ENCODE data around the gene TBL2. TPM values are rescaled to one million over a fixed set of nuclear protein-coding genes. Genes with fewer than 3 reads are reported as not detected.

TBL2 gene
- total and polyA plus RNA-seq, 2 experiments from 2014 or later, result 6.9 to 27.8 TPM

DNA sequence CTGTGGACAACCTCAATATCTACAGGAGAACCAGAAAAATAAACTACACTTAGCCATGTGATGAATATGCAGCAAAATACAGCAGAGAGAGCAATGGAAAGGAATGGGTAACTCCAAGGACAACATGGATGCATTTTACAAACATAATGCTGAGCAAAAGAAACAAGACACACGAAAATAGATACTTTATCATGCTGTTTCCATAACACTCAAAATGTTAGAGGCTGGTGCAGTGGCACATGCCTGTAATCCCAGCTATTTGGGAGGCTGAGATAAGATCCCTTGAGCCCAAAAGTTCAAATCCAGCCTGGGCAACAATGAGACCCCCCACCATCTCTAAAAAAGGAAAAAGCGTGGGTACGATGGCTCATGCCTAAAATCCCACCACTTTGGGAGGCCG is 29.2 kb downstream of the TBL2 start:
- Histone ChIP-seq H3K4me3 (no peak overlapping the region), H3K27ac (ENCODE audit: low read depth) (0 out of 2 replicates have a peak overlapping the region, but pooled peaks have one; percentile 66), H3K27me3 (ENCODE audit: insufficient read depth) (no peaks in the 10 kb centered on the region), H3K9me2 (ENCODE audit: insufficient read depth) (no peaks in the 10 kb centered on the region), H2AFZ (no peak overlapping the region), H3K4me1 (ENCODE audit: insufficient read depth) (no peaks in the 10 kb centered on the region), H3K4me2 (no peak overlapping the region), H3K79me2 (replicated peaks; ENCODE audit: insufficient read depth) (peaks cover 39% of the 10 kb centered on the region), H3F3A (replicated peaks; ENCODE audit: low read depth) (no peaks in the 10 kb centered on the region), H3K36me3 (ENCODE audit: insufficient read depth) (peaks cover 7% of the 10 kb centered on the region; the same call in 1 of the 2 replicates), H4K20me1 (replicated peaks; ENCODE audit: insufficient read depth) (peaks cover 6% of the 10 kb centered on the region)
- Mint-ChIP-seq H3K9me3 (no peaks in the 10 kb centered on the region), H3K4me1 (no peaks in the 10 kb centered on the region), H3K4me3 (no peak overlapping the region), H3K27me3 (ENCODE audit: insufficient read depth, low read depth, poor library complexity) (peaks cover 4% of the 10 kb centered on the region), H3K27ac (no peak overlapping the region), H3K36me3 (ENCODE audit: low read depth) (peaks cover 32% of the 10 kb centered on the region)
- no peak for ATAC-seq
- TF ChIP-seq EZH2phosphoT487 (IDR thresholded peaks at IDR 0.05; ENCODE audit: unreplicated experiment) (no peak), ETS1 (IDR thresholded peaks at IDR 0.05) (no peak), CREB1 (CRISPR knock-in tag; IDR thresholded peaks at IDR 0.05; ENCODE audit: low read depth) (no peak), EZH2 (IDR thresholded peaks at IDR 0.05; ENCODE audit: low read depth, unreplicated experiment) (no peak), ZNF114 (CRISPR knock-in tag; IDR thresholded peaks at IDR 0.05) (no peak), NANOG (IDR thresholded peaks at IDR 0.05; ENCODE audit: borderline replicate concordance) (no peak)
- TF ChIP-seq, protein P1, sequence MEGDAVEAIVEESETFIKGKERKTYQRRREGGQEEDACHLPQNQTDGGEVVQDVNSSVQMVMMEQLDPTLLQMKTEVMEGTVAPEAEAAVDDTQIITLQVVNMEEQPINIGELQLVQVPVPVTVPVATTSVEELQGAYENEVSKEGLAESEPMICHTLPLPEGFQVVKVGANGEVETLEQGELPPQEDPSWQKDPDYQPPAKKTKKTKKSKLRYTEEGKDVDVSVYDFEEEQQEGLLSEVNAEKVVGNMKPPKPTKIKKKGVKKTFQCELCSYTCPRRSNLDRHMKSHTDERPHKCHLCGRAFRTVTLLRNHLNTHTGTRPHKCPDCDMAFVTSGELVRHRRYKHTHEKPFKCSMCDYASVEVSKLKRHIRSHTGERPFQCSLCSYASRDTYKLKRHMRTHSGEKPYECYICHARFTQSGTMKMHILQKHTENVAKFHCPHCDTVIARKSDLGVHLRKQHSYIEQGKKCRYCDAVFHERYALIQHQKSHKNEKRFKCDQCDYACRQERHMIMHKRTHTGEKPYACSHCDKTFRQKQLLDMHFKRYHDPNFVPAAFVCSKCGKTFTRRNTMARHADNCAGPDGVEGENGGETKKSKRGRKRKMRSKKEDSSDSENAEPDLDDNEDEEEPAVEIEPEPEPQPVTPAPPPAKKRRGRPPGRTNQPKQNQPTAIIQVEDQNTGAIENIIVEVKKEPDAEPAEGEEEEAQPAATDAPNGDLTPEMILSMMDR (conservative IDR thresholded peaks at IDR 0.05; ENCODE audit: low read depth in 2 of 2), result no peak
- TF ChIP-seq, protein P2, sequence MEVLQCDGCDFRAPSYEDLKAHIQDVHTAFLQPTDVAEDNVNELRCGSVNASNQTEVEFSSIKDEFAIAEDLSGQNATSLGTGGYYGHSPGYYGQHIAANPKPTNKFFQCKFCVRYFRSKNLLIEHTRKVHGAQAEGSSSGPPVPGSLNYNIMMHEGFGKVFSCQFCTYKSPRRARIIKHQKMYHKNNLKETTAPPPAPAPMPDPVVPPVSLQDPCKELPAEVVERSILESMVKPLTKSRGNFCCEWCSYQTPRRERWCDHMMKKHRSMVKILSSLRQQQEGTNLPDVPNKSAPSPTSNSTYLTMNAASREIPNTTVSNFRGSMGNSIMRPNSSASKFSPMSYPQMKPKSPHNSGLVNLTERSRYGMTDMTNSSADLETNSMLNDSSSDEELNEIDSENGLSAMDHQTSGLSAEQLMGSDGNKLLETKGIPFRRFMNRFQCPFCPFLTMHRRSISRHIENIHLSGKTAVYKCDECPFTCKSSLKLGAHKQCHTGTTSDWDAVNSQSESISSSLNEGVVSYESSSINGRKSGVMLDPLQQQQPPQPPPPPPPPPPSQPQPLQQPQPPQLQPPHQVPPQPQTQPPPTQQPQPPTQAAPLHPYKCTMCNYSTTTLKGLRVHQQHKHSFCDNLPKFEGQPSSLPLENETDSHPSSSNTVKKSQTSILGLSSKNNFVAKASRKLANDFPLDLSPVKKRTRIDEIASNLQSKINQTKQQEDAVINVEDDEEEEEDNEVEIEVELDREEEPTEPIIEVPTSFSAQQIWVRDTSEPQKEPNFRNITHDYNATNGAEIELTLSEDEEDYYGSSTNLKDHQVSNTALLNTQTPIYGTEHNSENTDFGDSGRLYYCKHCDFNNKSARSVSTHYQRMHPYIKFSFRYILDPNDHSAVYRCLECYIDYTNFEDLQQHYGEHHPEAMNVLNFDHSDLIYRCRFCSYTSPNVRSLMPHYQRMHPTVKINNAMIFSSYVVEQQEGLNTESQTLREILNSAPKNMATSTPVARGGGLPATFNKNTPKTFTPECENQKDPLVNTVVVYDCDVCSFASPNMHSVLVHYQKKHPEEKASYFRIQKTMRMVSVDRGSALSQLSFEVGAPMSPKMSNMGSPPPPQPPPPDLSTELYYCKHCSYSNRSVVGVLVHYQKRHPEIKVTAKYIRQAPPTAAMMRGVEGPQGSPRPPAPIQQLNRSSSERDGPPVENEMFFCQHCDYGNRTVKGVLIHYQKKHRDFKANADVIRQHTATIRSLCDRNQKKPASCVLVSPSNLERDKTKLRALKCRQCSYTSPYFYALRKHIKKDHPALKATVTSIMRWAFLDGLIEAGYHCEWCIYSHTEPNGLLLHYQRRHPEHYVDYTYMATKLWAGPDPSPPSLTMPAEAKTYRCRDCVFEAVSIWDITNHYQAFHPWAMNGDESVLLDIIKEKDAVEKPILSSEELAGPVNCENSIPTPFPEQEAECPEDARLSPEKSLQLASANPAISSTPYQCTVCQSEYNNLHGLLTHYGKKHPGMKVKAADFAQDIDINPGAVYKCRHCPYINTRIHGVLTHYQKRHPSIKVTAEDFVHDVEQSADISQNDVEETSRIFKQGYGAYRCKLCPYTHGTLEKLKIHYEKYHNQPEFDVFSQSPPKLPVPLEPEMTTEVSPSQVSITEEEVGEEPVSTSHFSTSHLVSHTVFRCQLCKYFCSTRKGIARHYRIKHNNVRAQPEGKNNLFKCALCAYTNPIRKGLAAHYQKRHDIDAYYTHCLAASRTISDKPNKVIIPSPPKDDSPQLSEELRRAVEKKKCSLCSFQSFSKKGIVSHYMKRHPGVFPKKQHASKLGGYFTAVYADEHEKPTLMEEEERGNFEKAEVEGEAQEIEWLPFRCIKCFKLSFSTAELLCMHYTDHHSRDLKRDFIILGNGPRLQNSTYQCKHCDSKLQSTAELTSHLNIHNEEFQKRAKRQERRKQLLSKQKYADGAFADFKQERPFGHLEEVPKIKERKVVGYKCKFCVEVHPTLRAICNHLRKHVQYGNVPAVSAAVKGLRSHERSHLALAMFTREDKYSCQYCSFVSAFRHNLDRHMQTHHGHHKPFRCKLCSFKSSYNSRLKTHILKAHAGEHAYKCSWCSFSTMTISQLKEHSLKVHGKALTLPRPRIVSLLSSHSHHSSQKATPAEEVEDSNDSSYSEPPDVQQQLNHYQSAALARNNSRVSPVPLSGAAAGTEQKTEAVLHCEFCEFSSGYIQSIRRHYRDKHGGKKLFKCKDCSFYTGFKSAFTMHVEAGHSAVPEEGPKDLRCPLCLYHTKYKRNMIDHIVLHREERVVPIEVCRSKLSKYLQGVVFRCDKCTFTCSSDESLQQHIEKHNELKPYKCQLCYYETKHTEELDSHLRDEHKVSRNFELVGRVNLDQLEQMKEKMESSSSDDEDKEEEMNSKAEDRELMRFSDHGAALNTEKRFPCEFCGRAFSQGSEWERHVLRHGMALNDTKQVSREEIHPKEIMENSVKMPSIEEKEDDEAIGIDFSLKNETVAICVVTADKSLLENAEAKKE (CRISPR knock-in tag; IDR thresholded peaks at IDR 0.05), result no peak
- no peak for DNase-seq (ENCODE audit: low spot score)
